Esophagus muscularis mucosa (tissue), 4 donors: ENCODE measurements around the gene RIPOR2. TPM values are rescaled to one million over a fixed set of nuclear protein-coding genes. Genes with fewer than 3 reads are reported as not detected.
"Not testable (repeated sequence)": the region's sequence is repeated elsewhere in the genome, so short reads cannot be mapped to it uniquely, and the experiment has no call there.

Experiments
- DNase-seq: peaks from one replicate; pipeline ENCODE4 v3.0.0-alpha.2; 2017; ENCODE audit errors: extremely low spot score
- H3K27ac ChIP-seq, 4 donors: fragments of 200-600 bp; sonication (generic); replicated peaks in 1 of 4; 1 replicate in 3 of 4; 2 replicates in 1 of 4; pipeline ENCODE4 v1.5.1; 2016 to 2019; ENCODE audit warnings: mild to moderate bottlenecking in 1 of 4
- H3K27me3 ChIP-seq, 4 donors: fragments of 200-600 bp; sonication (generic); one replicate each; pipeline versions ENCODE4 v1.5.1 to v1.6.0; 2016 to 2019
- H3K36me3 ChIP-seq, 4 donors: fragments of 200-600 bp; sonication (generic); one replicate each; pipeline ENCODE4 v1.5.1; 2016 to 2019
- H3K4me1 ChIP-seq, 4 donors: fragments of 200-600 bp; sonication (generic); one replicate each; pipeline ENCODE4 v1.5.1; 2016 to 2019
- H3K4me3 ChIP-seq, 4 donors: fragments of 200-600 bp; sonication (generic); 1 replicate in 2 of 4; 2 replicates in 2 of 4; pipeline ENCODE4 v1.5.1; 2016 to 2019; ENCODE audit warnings: mild to moderate bottlenecking in 4 of 4, moderate library complexity in 1 of 4
- H3K9me3 ChIP-seq, 4 donors: fragments of 200-600 bp; sonication (generic); 1 replicate in 3 of 4; 2 replicates in 1 of 4; pipeline ENCODE4 v1.5.1; 2016 to 2019
- EP300 ChIP-seq: sonication (generic); formaldehyde crosslinking; IDR thresholded peaks from one replicate; pipeline ENCODE4 v1.6.1; 2017; ENCODE audit warnings: antibody characterized with exemption
- POLR2A ChIP-seq: fragments of 450-650 bp; IDR thresholded peaks from one replicate; pipeline ENCODE4 v1.6.1; 2017; ENCODE audit warnings: antibody characterized with exemption, moderate library complexity, mild to moderate bottlenecking, low read depth
- POLR2AphosphoS5 ChIP-seq, 2 donors: sonication (generic); formaldehyde crosslinking; IDR thresholded peaks; one replicate each; pipeline ENCODE4 v1.6.1; 2017; ENCODE audit warnings: antibody characterized with exemption in 2 of 2
- WGBS: methylation state at CpG from one replicate; pipeline ENCODE4 v1.1.5; 2018; 5-methylcytosine and 5-hydroxymethylcytosine counted together
- intact Hi-C: fragments of 100-400 bp; cut with DNase I; formaldehyde crosslinking; loops from one replicate; pipeline ENCODE4 v1.15.1; 2023
- total RNA-seq, 4 donors: library from RNA; depleted of rRNA; stranded (reverse); fragments of >200 nt; gene quantifications; one replicate each; pipeline versions ENCODE4 v1.1.0 to v1.2.1, GENCODE V29; 2016
- TF ChIP-seq, protein P1 (sequence below), 3 experiments: fragments of 200-600 bp in 2 of 3; fragments of 450-650 bp in 1 of 3; sonication (generic) in 2 of 3; IDR thresholded peaks; one replicate each; pipeline ENCODE4 v1.5.1; 2017 to 2019; ENCODE audit warnings: antibody characterized with exemption in 3 of 3, mild to moderate bottlenecking in 2 of 3, moderate library complexity in 1 of 3

RIPOR2 gene
- total RNA-seq, 4 donors from 2014 or later: 2.6 to 14.4 (median 5.1) TPM

DNA sequence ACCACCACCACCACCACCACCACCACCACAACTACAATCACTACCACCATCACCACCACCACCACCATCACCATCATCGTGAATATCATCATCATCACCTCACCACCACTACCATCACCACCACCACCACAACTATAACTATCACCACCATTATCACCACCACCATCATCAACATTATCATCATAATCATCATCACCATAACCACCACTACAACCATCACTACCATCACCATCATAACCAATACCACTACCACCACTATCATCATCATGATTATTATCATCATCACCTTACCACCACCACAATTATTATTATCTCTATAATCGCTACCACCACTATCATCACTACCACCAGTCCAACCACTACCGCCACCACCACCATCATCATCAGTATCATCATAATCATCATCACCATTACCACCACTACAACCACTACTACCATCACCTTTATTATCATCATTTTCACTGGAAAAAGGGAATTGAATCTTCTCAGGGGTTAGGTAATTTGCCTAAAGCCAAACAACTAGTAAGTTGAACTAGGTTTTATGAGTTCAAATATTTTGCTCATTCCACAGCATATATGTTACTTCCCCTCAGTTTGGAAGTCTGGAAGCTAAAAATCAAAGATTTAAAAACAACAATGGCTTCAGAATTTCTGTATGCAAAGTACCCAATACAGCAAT, 8.3 kb downstream of the RIPOR2 start:
- H3K4me3 ChIP-seq: no peak overlapping the region
- H3K27me3 ChIP-seq: no peaks in the 10 kb centered on the region
- no peaks in the 10 kb centered on the region for H3K9me3 ChIP-seq
- no peak for DNase-seq
- no peaks in the 10 kb centered on the region for H3K36me3 ChIP-seq
- no peak for TF ChIP-seq POLR2A
- no peak for TF ChIP-seq EP300
- TF ChIP-seq POLR2AphosphoS5 (IDR thresholded peaks at IDR 0.05): no peak
- TF ChIP-seq, protein P1, sequence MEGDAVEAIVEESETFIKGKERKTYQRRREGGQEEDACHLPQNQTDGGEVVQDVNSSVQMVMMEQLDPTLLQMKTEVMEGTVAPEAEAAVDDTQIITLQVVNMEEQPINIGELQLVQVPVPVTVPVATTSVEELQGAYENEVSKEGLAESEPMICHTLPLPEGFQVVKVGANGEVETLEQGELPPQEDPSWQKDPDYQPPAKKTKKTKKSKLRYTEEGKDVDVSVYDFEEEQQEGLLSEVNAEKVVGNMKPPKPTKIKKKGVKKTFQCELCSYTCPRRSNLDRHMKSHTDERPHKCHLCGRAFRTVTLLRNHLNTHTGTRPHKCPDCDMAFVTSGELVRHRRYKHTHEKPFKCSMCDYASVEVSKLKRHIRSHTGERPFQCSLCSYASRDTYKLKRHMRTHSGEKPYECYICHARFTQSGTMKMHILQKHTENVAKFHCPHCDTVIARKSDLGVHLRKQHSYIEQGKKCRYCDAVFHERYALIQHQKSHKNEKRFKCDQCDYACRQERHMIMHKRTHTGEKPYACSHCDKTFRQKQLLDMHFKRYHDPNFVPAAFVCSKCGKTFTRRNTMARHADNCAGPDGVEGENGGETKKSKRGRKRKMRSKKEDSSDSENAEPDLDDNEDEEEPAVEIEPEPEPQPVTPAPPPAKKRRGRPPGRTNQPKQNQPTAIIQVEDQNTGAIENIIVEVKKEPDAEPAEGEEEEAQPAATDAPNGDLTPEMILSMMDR (IDR thresholded peaks at IDR 0.05): no peak
- peaks cover 24 to 33% (median 28%) of the 10 kb centered on the region in 4 donors for H3K4me1 ChIP-seq
- 94% methylated on average over 3 of the region's 3 CpGs for WGBS
- no peak overlapping the region for H3K27ac ChIP-seq
- intact Hi-C loops: no loop called here

DNA sequence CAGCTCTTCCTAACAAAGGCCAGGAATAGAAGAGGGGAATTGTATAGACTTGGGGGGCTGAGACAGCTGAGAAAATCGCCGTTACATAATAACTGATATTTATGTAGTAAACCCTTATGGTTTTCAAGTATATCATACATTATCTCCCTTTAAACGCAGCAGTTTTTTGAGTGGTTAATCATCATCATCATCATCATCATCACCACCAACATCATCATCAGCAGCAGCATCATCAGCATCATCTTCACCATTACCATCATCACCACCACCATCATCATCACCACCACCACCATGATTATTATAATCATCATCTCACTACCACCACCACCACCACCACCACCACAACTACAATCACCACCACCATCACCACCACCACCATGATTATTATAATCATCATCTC, 9.1 kb downstream of the RIPOR2 start:
- H3K27me3 ChIP-seq, H3K4me3 ChIP-seq, H3K36me3 ChIP-seq, intact Hi-C loops, H3K9me3 ChIP-seq, H3K27ac ChIP-seq: not testable (repeated sequence)
- peaks cover 21 to 30% (median 26%) of the 10 kb centered on the region in 4 donors for H3K4me1 ChIP-seq
- peak; percentile 0 for DNase-seq
- 92% methylated on average over 3 of the region's 3 CpGs for WGBS

DNA sequence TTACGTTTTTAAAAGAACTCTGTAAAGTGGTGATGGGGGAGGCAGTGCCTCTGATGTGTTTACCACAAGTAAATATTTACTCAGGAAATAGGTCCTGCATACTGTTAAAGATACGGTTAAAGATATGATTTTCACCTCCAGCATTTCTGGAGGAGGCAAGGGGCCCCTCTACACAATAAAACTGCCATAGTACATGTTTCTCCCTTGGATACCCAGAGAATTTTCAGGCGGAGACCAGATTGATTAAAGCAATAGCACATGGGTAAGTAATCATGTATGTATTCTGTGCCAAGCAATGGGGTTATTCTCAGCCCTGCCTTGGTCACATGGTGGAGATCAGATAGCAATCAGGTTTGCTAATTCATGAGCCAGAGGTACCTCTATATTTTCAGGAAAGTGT, 9.6 kb downstream of the RIPOR2 start:
- peaks cover 16 to 27% (median 22%) of the 10 kb centered on the region in 4 donors for H3K4me1 ChIP-seq
- H3K9me3 ChIP-seq: no peaks in the 10 kb centered on the region
- H3K4me3 ChIP-seq: no peak overlapping the region
- WGBS: 82% methylated on average over 3 of the region's 3 CpGs
- peak; percentile 57 for DNase-seq
- intact Hi-C loops: no loop called here
- TF ChIP-seq, protein P1 (IDR thresholded peaks at IDR 0.05): no peak
- TF ChIP-seq POLR2A: no peak
- no peak for TF ChIP-seq POLR2AphosphoS5 (IDR thresholded peaks at IDR 0.05)
- TF ChIP-seq EP300: no peak
- H3K27ac ChIP-seq: no peak overlapping the region
- no peaks in the 10 kb centered on the region for H3K36me3 ChIP-seq
- H3K27me3 ChIP-seq: no peaks in the 10 kb centered on the region

DNA sequence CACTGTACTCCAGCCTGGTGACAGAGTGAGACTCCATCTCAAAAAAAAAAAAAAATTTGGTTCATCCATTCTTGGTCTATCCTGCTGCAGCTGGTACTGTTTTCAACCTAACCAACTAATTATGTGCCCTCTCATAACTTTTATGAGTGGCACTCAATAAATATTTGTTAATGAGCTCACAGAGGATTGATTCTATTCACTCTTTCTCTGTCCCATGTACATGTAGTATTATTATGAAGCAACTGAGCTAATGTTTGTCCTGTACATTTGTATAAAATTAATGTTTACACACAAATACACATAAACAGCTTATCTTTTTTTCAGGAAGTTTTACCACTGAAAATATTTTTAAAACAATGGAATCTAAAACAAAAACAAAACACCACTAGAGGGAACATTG, 10.1 kb downstream of the RIPOR2 start:
- H3K36me3 ChIP-seq: no peaks in the 10 kb centered on the region
- no peak for DNase-seq
- no peaks in the 10 kb centered on the region for H3K9me3 ChIP-seq
- H3K27me3 ChIP-seq: no peaks in the 10 kb centered on the region
- no peak for TF ChIP-seq POLR2AphosphoS5 (IDR thresholded peaks at IDR 0.05)
- no peak for TF ChIP-seq EP300
- intact Hi-C loops: no loop called here
- no peak overlapping the region for H3K27ac ChIP-seq
- no peak overlapping the region for H3K4me3 ChIP-seq
- H3K4me1 ChIP-seq: peaks cover 11 to 22% (median 17%) of the 10 kb centered on the region in 4 donors

DNA sequence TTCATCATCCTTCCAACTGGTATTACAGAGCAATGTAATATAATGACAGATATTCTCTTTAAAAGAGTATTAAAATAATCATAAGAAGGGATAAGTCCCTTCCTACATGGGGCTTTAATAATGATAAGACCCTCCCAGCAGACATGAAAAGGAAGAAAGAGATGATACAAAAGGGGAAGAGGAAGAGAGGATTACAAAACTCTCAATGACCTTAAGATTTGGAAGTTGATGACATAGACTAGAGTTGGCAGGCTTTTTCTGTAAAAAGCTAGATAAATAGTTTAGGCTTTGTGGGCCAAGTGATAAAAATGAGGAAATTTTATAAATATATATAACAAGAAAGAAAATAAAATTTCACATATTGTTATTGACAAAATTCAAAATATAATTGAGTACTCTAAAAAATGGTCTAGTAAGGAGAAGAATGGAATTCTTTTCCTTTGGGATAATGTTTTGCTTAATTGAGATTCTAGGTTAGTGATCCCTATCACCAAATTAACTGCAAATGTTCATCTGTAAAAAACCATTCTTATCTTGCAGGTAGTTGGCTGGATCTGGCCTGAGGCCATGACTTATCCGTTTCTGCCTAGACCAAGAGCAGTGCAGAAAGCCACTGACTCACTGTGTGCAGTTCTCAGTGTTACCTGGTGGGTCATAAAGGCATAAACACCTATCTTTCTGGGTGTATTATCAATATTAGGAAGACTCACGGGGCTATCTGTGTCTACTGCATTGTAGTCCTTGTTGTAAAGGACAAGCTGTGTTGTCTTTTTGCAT, 11.0 kb downstream of the RIPOR2 start:
- intact Hi-C loops: no loop called here
- Histone ChIP-seq H3K4me1 (peaks cover 2 to 19% (median 12%) of the 10 kb centered on the region in 4 donors), H3K27ac (no peak overlapping the region), H3K9me3 (no peaks in the 10 kb centered on the region), H3K36me3 (no peaks in the 10 kb centered on the region), H3K27me3 (no peaks in the 10 kb centered on the region), H3K4me3 (no peak overlapping the region)
- peak; percentile 31 for DNase-seq
- TF ChIP-seq POLR2A: no peak
- TF ChIP-seq POLR2AphosphoS5 (IDR thresholded peaks at IDR 0.05): no peak
- TF ChIP-seq, protein P1 (IDR thresholded peaks at IDR 0.05): no peak
- TF ChIP-seq EP300: no peak
- WGBS: 88% methylated on average over 2 of the region's 2 CpGs
